ENCODE measurements around the gene PTPRH.

DNA sequence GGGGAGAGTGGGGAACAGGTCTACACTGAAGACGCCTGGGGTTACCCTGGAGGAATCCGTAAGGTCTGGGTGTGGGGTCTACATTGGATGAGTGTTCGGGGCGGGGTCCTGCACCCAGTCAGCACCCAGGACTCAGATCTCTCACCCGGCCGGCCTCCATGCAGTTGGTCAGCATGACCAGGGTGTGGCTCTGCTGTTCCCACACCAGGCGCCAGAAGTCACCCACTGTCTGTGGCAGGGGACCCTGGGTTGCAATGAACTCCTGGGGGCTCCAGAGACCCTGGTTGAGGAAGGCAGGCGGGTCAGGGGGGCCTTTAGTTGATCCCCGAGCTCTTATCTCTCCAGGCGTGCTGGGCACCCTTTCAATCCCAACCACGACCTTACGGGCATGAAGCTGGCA is 23.2 kb downstream of the PTPRH start:
- TF ChIP-seq, protein P1, sequence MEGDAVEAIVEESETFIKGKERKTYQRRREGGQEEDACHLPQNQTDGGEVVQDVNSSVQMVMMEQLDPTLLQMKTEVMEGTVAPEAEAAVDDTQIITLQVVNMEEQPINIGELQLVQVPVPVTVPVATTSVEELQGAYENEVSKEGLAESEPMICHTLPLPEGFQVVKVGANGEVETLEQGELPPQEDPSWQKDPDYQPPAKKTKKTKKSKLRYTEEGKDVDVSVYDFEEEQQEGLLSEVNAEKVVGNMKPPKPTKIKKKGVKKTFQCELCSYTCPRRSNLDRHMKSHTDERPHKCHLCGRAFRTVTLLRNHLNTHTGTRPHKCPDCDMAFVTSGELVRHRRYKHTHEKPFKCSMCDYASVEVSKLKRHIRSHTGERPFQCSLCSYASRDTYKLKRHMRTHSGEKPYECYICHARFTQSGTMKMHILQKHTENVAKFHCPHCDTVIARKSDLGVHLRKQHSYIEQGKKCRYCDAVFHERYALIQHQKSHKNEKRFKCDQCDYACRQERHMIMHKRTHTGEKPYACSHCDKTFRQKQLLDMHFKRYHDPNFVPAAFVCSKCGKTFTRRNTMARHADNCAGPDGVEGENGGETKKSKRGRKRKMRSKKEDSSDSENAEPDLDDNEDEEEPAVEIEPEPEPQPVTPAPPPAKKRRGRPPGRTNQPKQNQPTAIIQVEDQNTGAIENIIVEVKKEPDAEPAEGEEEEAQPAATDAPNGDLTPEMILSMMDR (conservative IDR thresholded peaks at IDR 0.05; ENCODE audit: low read depth, low read length), result no peak
- no peak for TF ChIP-seq EZH2 (IDR thresholded peaks at IDR 0.05; ENCODE audit: borderline replicate concordance, low read depth, low read length, poor library complexity, severe bottlenecking)

All from A673 (cell line).